GM18873 (cell line): ENCODE results near the gene FRMD6.

Experiments used
- ATAC-seq: cut with Tn5 transposase; IDR thresholded peaks from one replicate; pipeline ENCODE4 v1.9.1; 2021; ENCODE audit warnings: mild to moderate bottlenecking, moderate library complexity, moderate number of reproducible peaks; ENCODE audit not compliant: unreplicated experiment, low FRiP score

Gene FRMD6

DNA sequence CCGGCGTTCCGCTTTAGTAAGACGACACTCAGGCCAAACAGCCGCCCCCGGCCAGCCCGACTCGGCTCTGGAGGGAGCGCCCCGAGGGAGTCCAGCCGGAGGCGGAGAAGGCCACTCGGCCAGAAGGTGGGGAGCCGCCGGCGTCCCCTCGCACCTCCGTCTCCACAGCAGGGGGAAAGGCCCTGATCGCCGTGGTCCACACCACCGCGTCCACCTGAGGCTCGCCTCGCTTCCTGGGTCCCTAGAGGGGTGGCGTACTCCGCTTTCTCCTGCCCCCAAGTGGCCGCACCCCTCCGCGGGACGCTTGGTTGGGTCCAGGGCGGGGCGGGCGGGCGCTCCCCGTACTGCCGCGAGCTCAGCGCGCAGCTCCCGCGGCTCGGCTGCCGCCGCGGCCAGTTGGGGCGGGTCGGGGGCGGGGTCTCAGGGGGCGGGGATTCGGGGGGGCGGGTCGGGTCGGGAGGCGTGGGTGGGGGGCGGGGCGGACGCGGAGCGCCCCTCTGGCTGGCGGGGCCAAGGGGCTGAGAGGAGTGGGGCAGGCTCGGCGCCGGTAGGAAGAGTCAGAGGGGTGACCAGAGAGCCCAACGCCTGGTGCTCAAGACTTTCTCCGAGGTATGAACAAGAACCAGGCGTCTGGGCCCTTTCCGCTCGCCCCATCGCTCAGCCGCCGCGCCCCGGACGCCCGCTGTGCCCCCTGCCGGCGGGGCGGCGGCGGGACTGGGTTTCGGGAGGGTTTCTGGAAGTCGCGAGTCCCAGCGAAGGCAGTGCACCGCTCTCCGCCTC, at the start of gene FRMD6:
Gene FRMD6 (plus strand): TSS at position 523 of the 780 bp plus-strand sequence. CDS start 37,927 bp downstream, outside the sequence.
- ATAC-seq: peak; percentile 56

DNA sequence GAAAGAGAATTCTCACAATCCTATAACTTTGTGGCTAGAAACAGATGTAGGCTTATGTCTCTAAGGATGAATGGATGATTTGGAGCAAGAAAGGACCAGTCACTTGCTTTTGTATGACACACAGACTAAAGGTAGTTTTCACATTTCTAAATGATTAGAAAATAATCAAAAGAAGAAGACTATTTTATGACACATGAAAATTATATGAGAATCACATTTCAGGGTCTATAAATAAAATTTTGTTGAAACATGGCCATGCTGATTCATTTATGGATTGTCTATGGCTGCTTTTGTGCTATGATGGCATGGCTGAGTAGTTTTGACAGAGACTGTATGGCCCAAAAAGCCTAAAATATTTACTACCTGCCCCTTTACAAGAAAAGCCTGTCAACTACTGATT, 49.4 kb upstream of the FRMD6 start:
- ATAC-seq: no peak

DNA sequence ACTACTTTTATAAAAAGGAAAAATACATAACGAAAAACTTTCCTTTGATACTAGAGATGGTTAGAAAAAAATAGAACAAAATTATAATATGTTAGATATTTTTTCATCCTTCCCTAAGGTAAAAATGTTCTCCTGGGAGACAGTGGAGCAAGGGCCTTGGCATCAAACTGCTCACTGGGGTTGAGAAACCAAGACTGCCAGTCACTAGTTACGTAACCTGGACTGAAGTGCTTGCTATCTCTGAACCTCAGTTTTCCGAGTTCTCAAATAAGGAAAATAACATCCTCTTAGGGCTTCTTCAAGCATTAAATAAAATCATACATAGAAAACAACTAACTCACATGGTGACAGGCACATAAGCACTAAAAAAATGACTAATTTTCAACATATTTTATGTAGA, 48.2 kb upstream of the FRMD6 start:
- ATAC-seq: no peak

DNA sequence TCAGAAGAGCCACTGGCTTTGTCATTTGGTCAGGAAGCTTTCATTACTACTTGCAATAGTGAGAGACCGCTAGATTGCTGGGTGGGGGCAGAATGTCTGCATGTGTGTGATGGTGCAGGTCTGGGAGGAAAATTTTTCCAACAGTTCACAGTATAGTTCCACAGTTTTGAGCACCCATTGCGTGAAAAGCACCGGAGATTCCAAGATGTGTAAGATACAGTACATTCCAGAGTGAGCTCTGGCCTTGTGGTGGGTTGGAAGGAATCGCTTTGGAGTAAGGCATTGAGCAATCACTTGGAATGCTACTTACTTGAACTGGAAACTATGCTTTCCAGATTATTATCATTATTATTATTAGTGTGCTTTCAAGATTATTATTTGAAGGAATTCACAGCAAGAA, 47.6 kb upstream of the FRMD6 start:
- no peak for ATAC-seq

DNA sequence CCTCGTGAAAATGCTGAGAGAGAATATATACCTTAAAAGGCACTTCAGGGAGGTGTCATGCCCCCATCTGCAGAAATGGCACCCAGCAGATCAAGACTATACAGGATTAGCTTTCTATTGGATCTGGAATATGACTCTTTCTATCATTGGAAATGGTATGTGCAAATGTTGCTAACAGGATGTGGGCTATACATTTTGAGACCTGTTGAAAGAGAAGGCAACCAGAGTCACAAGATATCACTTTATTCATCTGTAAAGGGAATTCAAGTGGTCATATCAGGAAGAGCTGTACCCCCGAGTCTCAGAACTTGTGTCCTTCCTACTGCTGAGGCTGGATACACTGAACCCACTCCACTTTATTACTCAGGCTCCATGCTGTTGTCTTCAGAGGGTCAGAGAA, 46.1 kb upstream of the FRMD6 start:
- no peak for ATAC-seq

DNA sequence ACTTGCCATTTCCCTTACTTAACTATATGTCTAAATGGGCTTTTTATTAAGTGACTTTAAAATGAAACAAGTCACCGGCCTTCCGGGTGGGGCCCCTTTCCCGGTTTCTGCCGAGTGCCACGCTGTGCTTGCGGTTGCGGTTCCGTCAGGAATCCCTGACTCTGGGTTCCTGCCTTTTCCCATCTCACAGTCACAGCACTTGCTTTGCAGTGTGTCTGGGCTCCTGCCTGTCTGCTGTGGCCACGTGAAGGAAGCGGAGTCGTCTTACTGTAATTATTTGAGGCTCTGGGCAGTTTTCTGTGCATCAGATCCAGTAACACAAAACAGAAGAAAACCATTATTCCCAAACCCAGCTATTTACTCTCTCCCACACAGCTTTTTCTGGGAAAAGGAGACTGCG, 44.0 kb upstream of the FRMD6 start:
- ATAC-seq: no peak

DNA sequence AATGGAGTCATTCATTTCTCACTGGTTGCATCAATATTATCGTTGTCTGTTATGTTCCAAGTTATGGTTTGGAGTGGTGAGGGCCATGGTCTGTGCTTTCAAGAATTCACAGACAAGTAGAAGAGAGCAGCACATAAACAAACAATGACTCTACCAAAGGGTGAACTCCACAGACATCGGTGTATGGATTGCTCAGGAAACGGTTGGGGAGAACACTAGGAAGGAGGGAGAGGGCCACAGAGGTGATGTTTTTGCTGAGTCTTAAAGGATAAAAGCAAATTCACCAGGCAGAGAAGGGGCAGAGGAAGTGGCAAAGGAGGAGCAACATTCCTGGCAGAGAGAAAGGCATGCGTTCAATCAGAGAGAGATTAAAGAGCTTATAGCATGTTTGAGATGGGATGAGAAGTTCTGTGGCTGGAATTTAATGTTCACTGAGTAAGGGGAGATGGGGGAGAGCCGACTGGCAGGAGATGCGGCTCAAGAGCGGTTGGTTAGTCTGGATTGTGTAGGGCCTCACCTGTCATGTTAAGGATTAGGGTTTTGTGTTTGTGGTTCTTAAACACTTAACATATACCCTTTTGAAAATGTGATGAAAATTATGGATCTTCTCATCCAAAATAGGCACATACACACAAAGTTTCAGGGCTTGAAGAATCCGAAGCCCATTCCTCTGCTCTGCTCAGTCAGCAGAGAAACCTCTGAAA, 42.3 kb upstream of the FRMD6 start:
- ATAC-seq: no peak

DNA sequence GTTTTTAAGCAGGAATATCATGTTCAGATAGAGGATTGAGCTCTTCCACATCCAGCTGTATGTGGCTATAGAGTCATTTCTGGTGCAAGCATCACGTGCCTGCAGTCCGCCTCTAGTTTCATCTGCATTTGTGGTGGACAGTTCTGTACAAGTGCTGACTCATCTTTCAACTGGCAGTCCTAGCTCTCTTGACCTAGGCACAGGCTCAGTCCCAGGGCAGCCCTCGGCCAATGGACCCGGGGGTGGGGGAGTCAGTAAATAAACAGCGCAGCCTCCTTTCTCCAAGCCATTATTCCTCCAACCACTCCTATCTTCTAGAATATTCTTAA, 41.8 kb upstream of the FRMD6 start:
- ATAC-seq: peak; percentile 56

DNA sequence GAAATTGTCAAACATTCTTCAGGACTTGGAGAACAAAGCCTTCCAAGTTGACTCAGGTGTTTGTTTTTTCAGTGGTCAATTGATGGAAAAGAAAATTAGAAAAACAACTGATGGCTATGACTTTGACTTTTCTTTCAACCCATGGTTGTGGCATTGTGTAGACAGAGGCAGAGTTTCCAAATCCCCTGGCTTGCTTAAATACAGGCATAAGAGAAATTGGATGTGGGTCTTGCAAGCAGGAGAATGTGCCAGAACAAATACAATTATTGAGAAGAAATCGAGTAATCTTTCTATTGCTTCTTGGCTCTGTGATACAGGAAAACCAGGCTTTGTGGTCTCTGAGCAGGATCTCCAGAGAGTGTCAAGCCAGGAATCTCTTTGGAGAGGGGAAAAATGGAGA, 40.9 kb upstream of the FRMD6 start:
- ATAC-seq: no peak

DNA sequence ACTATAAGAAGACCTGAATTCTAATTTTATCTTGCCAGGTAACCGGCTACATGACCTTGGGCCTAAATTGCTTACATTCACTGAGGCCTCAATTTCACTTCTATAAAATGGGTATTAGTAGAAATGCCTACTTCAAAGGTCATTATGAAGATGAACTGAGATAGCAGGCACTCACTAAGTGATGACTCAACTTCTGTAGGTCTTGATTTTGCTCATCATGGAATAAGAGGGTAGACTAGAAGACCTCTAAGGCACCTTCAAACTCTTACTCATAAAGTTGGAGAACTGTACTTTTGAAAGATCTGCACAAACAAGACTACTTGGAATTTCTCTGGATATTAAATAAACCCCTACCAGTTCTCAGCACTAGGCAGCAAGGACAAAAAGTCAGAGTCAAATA, 39.3 kb upstream of the FRMD6 start:
- ATAC-seq: no peak

DNA sequence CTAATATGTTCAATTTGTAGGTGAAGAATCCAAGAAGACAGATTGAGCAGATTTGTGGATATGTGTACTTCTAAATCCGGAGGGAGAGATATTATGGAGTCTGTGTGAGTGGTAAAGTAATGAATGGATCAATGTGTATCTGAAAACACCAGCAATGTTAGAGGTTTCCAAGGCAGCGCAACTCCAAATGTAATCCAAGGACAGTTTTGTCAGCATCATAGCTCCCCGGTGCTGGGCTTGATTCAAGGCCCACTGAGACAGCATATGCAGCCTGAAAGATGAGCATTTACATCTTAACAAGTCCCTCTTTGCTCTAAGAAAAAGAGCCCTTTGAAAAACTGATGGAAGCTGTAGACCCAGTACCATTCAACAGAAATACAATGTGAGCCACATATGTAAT, 38.3 kb upstream of the FRMD6 start:
- no peak for ATAC-seq

DNA sequence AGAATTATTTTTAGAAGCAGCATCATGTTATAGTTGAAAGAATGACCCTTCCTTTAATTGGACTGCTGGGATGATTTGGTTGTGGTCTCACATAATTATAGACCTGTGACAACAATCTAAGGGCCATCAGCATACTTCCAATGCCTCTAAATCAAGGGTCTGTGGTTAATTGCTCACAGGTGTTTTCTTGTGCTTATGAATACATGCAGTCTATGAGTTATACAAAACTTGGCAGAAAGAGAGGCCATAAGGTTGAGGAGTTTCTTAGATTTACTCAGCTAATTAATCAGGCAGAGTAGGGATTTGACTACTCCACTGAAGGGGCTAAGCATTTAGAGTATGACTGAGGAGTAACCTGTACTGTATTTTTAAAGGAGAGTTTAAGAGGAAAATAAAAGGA, 37.0 kb upstream of the FRMD6 start:
- no peak for ATAC-seq

DNA sequence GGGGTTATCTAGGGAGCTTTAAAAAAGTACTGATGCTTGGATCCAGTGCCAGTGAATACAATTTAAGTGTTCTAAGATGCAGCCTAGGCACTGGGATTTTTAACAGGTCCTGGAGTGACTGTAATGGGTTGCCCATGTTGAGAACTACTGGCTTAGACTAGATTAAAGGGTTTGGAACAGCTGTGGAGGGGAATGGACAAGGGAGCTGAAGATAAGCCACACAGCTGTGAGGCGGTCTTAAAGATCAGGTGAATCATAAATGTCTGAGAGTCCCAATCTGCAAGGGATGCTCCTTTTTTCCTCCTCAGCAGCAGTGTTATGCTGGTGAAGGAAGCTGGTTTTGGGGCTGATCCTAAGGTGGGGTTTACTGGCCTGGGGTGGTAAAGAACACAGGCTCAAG, 35.5 kb upstream of the FRMD6 start:
- no peak for ATAC-seq

DNA sequence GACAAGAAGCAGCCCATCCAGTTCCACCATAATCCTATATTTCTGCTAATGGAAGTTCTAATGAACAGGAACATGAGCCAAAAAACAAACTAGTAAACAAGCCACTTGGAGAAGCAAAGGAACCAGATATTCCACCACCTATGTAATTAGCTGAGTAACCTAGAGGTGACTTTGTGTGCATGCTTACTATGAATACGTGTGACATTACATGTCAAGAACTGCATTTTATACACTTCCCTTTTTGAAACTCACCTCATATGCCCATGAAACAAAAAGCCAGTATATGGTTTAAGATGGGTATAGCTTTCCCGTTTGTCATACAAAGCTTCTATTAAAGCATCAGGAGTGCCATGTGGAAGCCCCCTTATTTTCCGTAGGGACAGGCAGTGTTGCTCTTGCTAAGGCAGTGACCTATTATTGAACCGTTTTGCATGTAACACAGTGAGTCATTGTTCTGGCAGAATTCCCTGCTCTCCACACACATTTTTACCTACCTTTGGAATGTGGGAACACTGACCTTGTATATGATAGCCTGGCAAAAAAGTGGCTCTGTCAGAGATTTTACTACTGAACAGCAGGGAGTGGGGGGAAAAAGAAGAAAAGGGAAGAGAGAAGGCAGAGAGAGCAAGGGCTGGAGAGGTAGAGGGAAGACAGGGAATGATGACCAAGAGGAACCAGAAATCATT, 34.8 kb upstream of the FRMD6 start:
- ATAC-seq: no peak

DNA sequence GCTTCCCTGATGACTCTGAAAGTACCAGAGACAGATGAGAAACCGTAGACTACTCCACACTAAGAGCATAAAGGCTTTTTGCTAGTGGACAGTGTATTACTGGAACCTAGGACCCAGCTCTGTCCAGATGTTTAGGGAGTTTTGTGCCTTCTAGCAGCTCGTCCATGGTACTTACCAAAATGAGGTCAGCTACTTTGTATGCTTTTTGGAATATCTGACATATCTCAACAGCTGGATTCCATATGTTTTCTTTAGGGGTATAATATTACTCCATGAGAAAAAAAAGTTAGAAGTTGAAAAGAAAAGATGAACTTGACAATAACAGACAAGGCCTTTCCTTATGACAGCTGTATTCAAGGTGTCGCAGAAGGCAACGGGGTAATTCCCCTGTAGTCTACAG, 32.1 kb upstream of the FRMD6 start:
- ATAC-seq: no peak

DNA sequence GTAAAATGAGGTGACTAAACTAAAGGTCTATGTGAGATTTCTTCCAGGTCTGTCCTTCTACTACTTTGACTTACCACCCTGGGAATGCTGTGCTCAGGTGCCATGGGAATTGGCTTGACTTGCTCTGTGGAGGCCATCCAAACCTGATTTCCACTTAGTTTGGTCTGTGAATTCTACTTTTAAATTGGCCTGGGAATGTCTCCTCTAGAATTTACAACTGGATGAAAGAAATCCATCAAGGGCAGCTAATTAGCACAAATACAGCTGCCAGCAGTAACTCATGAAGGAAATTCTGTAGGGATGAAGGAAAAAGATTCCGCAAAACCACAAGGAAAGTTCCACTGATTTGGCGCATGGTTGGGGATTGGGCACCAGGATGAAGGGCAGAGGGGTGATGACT, 31.7 kb upstream of the FRMD6 start:
- no peak for ATAC-seq

DNA sequence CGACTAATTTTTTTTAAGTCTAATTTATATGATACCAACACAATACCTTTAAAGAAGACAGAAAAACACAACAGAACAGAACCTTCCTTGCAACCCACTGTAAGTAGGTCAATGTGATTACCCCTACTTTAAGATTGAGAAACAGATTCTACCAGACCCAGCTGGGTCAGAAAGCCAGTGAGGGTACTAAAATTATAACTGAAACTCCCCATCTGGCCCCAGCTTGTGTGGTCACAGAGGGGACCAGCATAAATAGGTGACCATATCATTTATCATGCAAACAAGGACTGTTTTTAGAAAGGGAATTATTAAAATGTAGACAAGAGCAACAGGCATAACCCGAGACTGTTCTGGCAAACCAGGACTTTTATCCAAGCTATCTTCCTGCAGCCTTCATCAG, 30.1 kb upstream of the FRMD6 start:
- no peak for ATAC-seq

DNA sequence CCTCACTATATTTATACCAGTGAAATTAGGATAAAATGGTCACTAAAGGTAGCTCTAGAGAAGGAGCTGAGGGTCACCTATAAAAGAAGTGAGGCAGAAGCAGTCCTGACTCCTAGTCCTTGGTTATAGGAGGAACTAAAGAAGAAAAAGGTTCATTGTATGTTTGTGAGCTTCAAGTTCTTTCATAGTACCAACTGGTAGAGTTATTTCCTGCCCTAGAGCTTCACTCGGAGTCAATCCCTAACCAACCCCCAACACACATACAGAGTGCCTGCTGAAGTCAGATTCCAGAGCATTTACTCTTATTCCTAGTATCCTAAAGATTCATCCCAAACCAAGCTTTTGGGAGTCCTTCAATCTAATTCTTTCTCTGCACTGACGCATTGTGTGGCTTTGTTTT, 29.3 kb upstream of the FRMD6 start:
- no peak for ATAC-seq

DNA sequence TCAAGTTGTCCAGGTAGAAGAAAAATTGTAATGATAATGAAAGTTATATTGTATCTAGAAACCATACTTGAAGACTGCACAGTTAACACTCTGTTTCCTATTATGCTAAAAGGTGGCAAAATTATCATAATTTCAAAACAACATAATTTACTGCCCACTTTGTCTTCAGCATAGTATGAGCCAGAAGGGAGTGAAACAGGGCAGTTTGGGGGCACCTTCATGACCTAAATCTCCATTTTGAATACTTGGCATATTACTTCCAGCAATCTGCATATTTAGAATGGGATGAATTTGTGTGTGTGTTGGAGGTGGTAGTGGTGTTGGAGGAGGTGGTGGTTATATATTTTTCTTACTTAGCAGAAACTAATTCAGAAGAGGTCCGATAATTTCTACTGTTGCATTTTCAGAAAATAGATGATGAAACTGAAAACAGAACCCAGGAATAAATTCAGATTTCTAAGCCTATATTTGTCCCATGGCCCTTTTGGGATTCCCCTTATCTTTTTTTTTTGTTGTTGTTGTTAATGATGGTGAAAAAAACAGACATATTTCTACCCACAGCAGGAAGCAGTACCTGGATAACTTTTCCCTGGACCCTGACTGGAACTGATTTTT, 26.6 kb upstream of the FRMD6 start:
- no peak for ATAC-seq

DNA sequence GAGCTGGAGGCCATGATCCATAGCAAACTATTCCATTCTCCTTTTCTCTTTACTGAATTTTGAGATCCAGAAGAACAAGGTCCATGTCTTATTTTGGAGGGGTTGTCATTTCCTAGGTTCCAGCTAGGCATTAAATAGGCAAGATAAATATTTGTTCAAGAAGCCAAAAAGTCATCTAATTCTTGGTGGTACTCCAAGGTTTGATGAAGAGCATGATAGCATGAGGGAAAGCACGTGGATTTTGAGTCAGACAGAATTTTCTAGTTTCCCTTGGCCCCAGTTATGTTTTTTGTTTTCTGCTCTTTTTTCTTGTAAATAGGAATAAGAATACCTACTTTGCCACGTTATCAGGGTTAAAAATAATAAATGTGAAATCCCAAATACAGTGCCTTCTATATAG, 25.5 kb upstream of the FRMD6 start:
- ATAC-seq: no peak

DNA sequence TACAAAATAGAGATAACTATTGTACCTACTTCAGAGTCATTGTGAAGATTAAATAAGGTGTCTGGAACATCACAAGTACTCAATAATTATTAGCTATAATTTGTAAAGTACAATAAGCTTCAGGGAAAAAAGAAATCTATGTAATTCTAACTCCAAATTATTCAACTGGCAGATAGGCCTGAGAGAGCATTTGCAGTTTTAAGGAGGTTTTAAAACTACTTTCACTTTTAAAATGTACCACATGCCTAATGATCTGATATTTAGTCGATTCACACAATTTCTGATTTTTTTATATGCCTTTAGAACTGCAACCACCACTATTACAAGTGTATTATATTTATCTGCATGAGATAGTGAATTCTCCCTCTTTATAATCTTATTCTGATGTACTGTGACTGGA, 24.9 kb upstream of the FRMD6 start:
- no peak for ATAC-seq
